HepG2 (cell line): ENCODE data around the gene APOD. TPM values are rescaled to one million over a fixed set of nuclear protein-coding genes. Genes with fewer than 3 reads are reported as not detected.

ENCODE experiments used
- AHDC1 ChIP-seq: sonication (generic); formaldehyde crosslinking; IDR thresholded peaks from 2 replicates; pipeline ENCODE4 v1.5.1; 2020; ENCODE audit warnings: mild to moderate bottlenecking, missing genetic modification reagents, borderline replicate concordance
- ELF3 ChIP-seq: IDR thresholded peaks from 2 replicates; pipeline ENCODE4 v1.6.1; 2016; ENCODE audit warnings: missing genetic modification reagents, missing compliant biosample characterization
- GLMP ChIP-seq: sonication (generic); formaldehyde crosslinking; IDR thresholded peaks from 2 replicates; pipeline ENCODE4 v1.9.0; 2021; ENCODE audit warnings: missing genetic modification reagents, mild to moderate bottlenecking, borderline replicate concordance
- GPN1 ChIP-seq: sonication (generic); formaldehyde crosslinking; IDR thresholded peaks from 2 replicates; pipeline ENCODE4 v1.5.1; 2020; ENCODE audit warnings: missing genetic modification reagents, borderline replicate concordance
- MAFG ChIP-seq: sonication (generic); formaldehyde crosslinking; IDR thresholded peaks from 2 replicates; pipeline ENCODE4 v1.5.1; 2020; ENCODE audit warnings: mild to moderate bottlenecking, missing genetic modification reagents
- MLXIP ChIP-seq: sonication (generic); formaldehyde crosslinking; IDR thresholded peaks from 2 replicates; pipeline ENCODE4 v1.9.0; 2021; ENCODE audit warnings: missing genetic modification reagents, borderline replicate concordance
- NFYB ChIP-seq: sonication (generic); formaldehyde crosslinking; IDR thresholded peaks from 2 replicates; pipeline ENCODE4 v1.4.0; 2020; ENCODE audit warnings: missing genetic modification reagents
- PAXIP1 ChIP-seq: sonication (generic); formaldehyde crosslinking; conservative IDR thresholded peaks from 2 replicates; pipeline ENCODE4 v1.4.0; 2020; ENCODE audit warnings: mild to moderate bottlenecking, missing genetic modification reagents, moderate library complexity
- PHF5A ChIP-seq: IDR thresholded peaks from one replicate; pipeline ENCODE4 v1.6.1; 2018; ENCODE audit warnings: low read depth, missing genetic modification reagents; ENCODE audit not compliant: unreplicated experiment
- TOPORS ChIP-seq: sonication (generic); formaldehyde crosslinking; IDR thresholded peaks from 2 replicates; pipeline ENCODE4 v1.8.0; 2023; ENCODE audit warnings: mild to moderate bottlenecking, missing genetic modification reagents
- ZNF17 ChIP-seq: sonication (generic); formaldehyde crosslinking; IDR thresholded peaks from 2 replicates; pipeline ENCODE4 v1.5.0; 2020; ENCODE audit warnings: mild to moderate bottlenecking, missing genetic modification reagents
- ZNF616 ChIP-seq: sonication (generic); formaldehyde crosslinking; IDR thresholded peaks from 2 replicates; pipeline ENCODE4 v1.5.0; 2020; ENCODE audit warnings: low read depth, mild to moderate bottlenecking, missing genetic modification reagents
- ZNF652 ChIP-seq: IDR thresholded peaks from 2 replicates; pipeline ENCODE4 v1.6.1; 2016; ENCODE audit warnings: low read depth, borderline replicate concordance
- ZNF850 ChIP-seq: sonication (generic); formaldehyde crosslinking; conservative IDR thresholded peaks from 2 replicates; pipeline ENCODE4 v1.9.0; 2021; ENCODE audit warnings: mild to moderate bottlenecking, missing genetic modification reagents
- polyA plus RNA-seq, 8 experiments: library from polyadenylated mRNA; depleted of rRNA in 3 of 8; stranded (reverse) in 7 of 8; unstranded in 1 of 8; fragments of >200 nt; fragmentation: Illumina TruSeq in 4 of 8; extraction: Trizol in 4 of 8; gene quantifications; 2 replicates each; pipeline versions ENCODE4 v1.2.1 to v1.2.3, GENCODE V29; 2011 to 2016; ENCODE audit warnings: low read depth in 4 of 8, missing spikeins in 1 of 8, mixed read lengths in 1 of 8; ENCODE audit not compliant: insufficient read depth in 1 of 8
- total RNA-seq, 5 experiments: library from RNA; depleted of rRNA; stranded (reverse); fragments of >200 nt; fragmentation: Illumina TruSeq; extraction: Trizol; gene quantifications; 2 replicates each; pipeline ENCODE4 v1.2.3, GENCODE V29; 2016; ENCODE audit warnings: low read depth in 1 of 5

The APOD gene
- total and polyA plus RNA-seq, 2 of the 13 experiments (the other 11 are each of a cell fraction or from before 2014, with no cell fraction given), result not detected

- no peak for TF ChIP-seq TOPORS (CRISPR knock-in tag)
- 0 out of 2 replicates have a peak, but pooled peaks have one; percentile 22 for TF ChIP-seq NFYB (CRISPR knock-in tag)
- no peak for TF ChIP-seq PAXIP1
- TF ChIP-seq GPN1, result no peak
- TF ChIP-seq MLXIP (CRISPR knock-in tag), result no peak
- TF ChIP-seq ELF3 (CRISPR knock-in tag), result no peak
- TF ChIP-seq AHDC1, result no peak
- no peak for TF ChIP-seq ZNF850
- TF ChIP-seq GLMP, result no peak
- no peak for TF ChIP-seq ZNF652 (CRISPR knock-in tag)
- no peak for TF ChIP-seq MAFG (CRISPR knock-in tag)
- TF ChIP-seq ZNF17 (CRISPR knock-in tag), result no peak
- TF ChIP-seq ZNF616 (CRISPR knock-in tag), result peak; percentile 73; the same call in 1 of the 2 replicates
- TF ChIP-seq PHF5A (CRISPR knock-in tag), result no peak
These were observed 40.8 kb downstream of the APOD start, which contains the start of gene PPP1R2 (continued) for GRCh38 chr3:195542698-195543499.
